Hematopoietic multipotent progenitor cell treated with erythropoietin and hydrocortisone succinate and interleukin-3 and kit ligand, for 17 days (in vitro differentiated cells): ENCODE measurements around the gene NOL9.
"Not testable (repeated sequence)": the region's sequence is repeated elsewhere in the genome, so short reads cannot be mapped to it uniquely, and the experiment has no call there.

Experiments
- DNase-seq: peaks from one replicate; pipeline ENCODE4 v3.0.0-alpha.2; 2015; ENCODE audit warnings: low spot score

Gene NOL9

GRCh38 chr1:6554031-6554906 is at the start of gene NOL9:
NOL9 (minus strand) TSS chr1:6554513; CDS start chr1:6554502, 11 bp downstream.
- peak; percentile 95 for DNase-seq

- DNase-seq = peak; percentile 80
Measured at GRCh38 chr1:6603238-6603914, 49.1 kb upstream of the NOL9 start.

- peak; percentile 95 for DNase-seq
Measured at GRCh38 chr1:6602669-6603237, 48.4 kb upstream of the NOL9 start, which contains the start of gene KLHL21. KLHL21 (minus strand) TSS chr1:6602869; CDS start chr1:6602817, 52 bp downstream.

GRCh38 chr1:6601923-6602668 is 47.8 kb upstream of the NOL9 start:
- DNase-seq = peak; percentile 75

- peak; percentile 99 for DNase-seq
Measured at GRCh38 chr1:6601049-6601922, 47.0 kb upstream of the NOL9 start.

- DNase-seq = no peak
Measured at GRCh38 chr1:6600410-6601048, 46.2 kb upstream of the NOL9 start.

GRCh38 chr1:6599991-6600390 is 45.7 kb upstream of the NOL9 start:
- not testable (repeated sequence) for DNase-seq

GRCh38 chr1:6599141-6599975 is 45.0 kb upstream of the NOL9 start:
- peak; percentile 59 for DNase-seq

- DNase-seq = no peak
Measured at GRCh38 chr1:6597777-6598131, 43.4 kb upstream of the NOL9 start.

GRCh38 chr1:6596886-6597776 is 42.8 kb upstream of the NOL9 start:
- peak; percentile 8 for DNase-seq

- no peak for DNase-seq
Measured at GRCh38 chr1:6596351-6596750, 42.0 kb upstream of the NOL9 start.

GRCh38 chr1:6594977-6595740 is 40.8 kb upstream of the NOL9 start:
- peak; percentile 14 for DNase-seq

GRCh38 chr1:6593810-6594209 is 39.5 kb upstream of the NOL9 start:
- DNase-seq = no peak

GRCh38 chr1:6592865-6593593 is 38.7 kb upstream of the NOL9 start:
- no peak for DNase-seq

- no peak for DNase-seq
Measured at GRCh38 chr1:6592441-6592840, 38.1 kb upstream of the NOL9 start.

- no peak for DNase-seq
Measured at GRCh38 chr1:6591644-6592043, 37.3 kb upstream of the NOL9 start.

- DNase-seq = peak; percentile 7
Measured at GRCh38 chr1:6591222-6591621, 36.9 kb upstream of the NOL9 start.
